Muscle of leg (tissue), 11 donors: Measurements from ENCODE around the gene C2CD2. TPM values are rescaled to one million over a fixed set of nuclear protein-coding genes. Genes with fewer than 3 reads are reported as not detected.

ENCODE experiments used
- DNase-seq: peaks from one replicate; pipeline ENCODE4 v3.0.0; 2013
- H3K27ac ChIP-seq: one replicate; pipeline ENCODE4 v1.5.1; 2013; ENCODE audit warnings: mild to moderate bottlenecking, low read length, control low read depth
- H3K27me3 ChIP-seq: one replicate; pipeline ENCODE4 v1.6.1; 2013; ENCODE audit warnings: low read length; ENCODE audit not compliant: control insufficient read depth, insufficient read depth
- H3K36me3 ChIP-seq: one replicate; pipeline ENCODE4 v1.6.1; 2013; ENCODE audit warnings: low read length; ENCODE audit not compliant: control insufficient read depth, insufficient read depth
- H3K4me1 ChIP-seq: one replicate; pipeline ENCODE4 v1.6.1; 2013; ENCODE audit warnings: low read length; ENCODE audit not compliant: control insufficient read depth, insufficient read depth
- H3K4me3 ChIP-seq: one replicate; pipeline ENCODE4 v1.5.1; 2013; ENCODE audit warnings: low read length, control low read depth
- H3K9me3 ChIP-seq: replicated peaks from 2 replicates; pipeline ENCODE4 v1.6.1; 2013; ENCODE audit warnings: low read depth, low read length; ENCODE audit not compliant: control insufficient read depth
- WGBS: methylation state at CpG from one replicate; pipeline ENCODE4 v1.1.5; 2013; ENCODE audit warnings: missing lambda C conversion rate; ENCODE audit not compliant: insufficient coverage; 5-methylcytosine and 5-hydroxymethylcytosine counted together
- polyA plus RNA-seq, 8 donors: library from polyadenylated mRNA; unstranded; fragments of 120-200 nt; gene quantifications; one replicate each; pipeline versions ENCODE4 v1.2.1 to v1.2.3, GENCODE V29; 2013; ENCODE audit warnings: inconsistent platforms in 1 of 8, low replicate concordance in 1 of 8; ENCODE audit not compliant: insufficient read length in 8 of 8, insufficient read depth in 1 of 8
- total RNA-seq: library from RNA; stranded (reverse); fragments of 120-200 nt; gene quantifications from one replicate; pipeline ENCODE4 v1.2.4, GENCODE V29; 2013

The C2CD2 gene
- total and polyA plus RNA-seq, 9 donors: 7.2 to 11.2 (median 8.9) TPM

GRCh38 chr21:41917531-41917930, 36.3 kb downstream of the C2CD2 start:
- no peaks in the 10 kb centered on the region for H3K27me3 ChIP-seq
- peaks cover 47% of the 10 kb centered on the region for H3K36me3 ChIP-seq
- DNase-seq: no peak
- 100% methylated on average over 3 of the region's 4 CpGs for WGBS
- H3K9me3 ChIP-seq: no peaks in the 10 kb centered on the region
- no peak overlapping the region for H3K4me3 ChIP-seq
- no peak overlapping the region for H3K27ac ChIP-seq
- no peaks in the 10 kb centered on the region for H3K4me1 ChIP-seq

- Histone ChIP-seq H3K27me3 (no peaks in the 10 kb centered on the region), H3K4me3 (no peak overlapping the region), H3K4me1 (no peaks in the 10 kb centered on the region), H3K36me3 (peaks cover 49% of the 10 kb centered on the region), H3K27ac (no peak overlapping the region), H3K9me3 (no peaks in the 10 kb centered on the region)
- DNase-seq: no peak
- WGBS: 60% methylated on average over 1 of the region's 3 CpGs
Measured at GRCh38 chr21:41916888-41917433, 36.9 kb downstream of the C2CD2 start.

GRCh38 chr21:41914965-41915364, 38.9 kb downstream of the C2CD2 start:
- DNase-seq: no peak
- peaks cover 55% of the 10 kb centered on the region for H3K36me3 ChIP-seq
- WGBS: 78% methylated on average over 6 of the region's 6 CpGs
- no peaks in the 10 kb centered on the region for H3K27me3 ChIP-seq
- no peak overlapping the region for H3K4me3 ChIP-seq
- no peak overlapping the region for H3K27ac ChIP-seq
- H3K9me3 ChIP-seq: no peaks in the 10 kb centered on the region
- H3K4me1 ChIP-seq: no peaks in the 10 kb centered on the region

- no peaks in the 10 kb centered on the region for H3K4me1 ChIP-seq
- H3K9me3 ChIP-seq: no peaks in the 10 kb centered on the region
- no peak for DNase-seq
- H3K27me3 ChIP-seq: no peaks in the 10 kb centered on the region
- WGBS: 93% methylated on average over 11 of the region's 12 CpGs
- H3K36me3 ChIP-seq: peaks cover 55% of the 10 kb centered on the region
- H3K27ac ChIP-seq: no peak overlapping the region
- no peak overlapping the region for H3K4me3 ChIP-seq
Measured at GRCh38 chr21:41914358-41914757, 39.5 kb downstream of the C2CD2 start.

- 88% methylated on average over 4 of the region's 9 CpGs for WGBS
- no peak for DNase-seq
- H3K36me3 ChIP-seq: peaks cover 51% of the 10 kb centered on the region
- H3K27ac ChIP-seq: no peak overlapping the region
- H3K27me3 ChIP-seq: no peaks in the 10 kb centered on the region
- H3K9me3 ChIP-seq: no peaks in the 10 kb centered on the region
- H3K4me1 ChIP-seq: no peaks in the 10 kb centered on the region
- H3K4me3 ChIP-seq: no peak overlapping the region
Measured at GRCh38 chr21:41913230-41913629, 40.6 kb downstream of the C2CD2 start.

GRCh38 chr21:41908829-41909228, 45.0 kb downstream of the C2CD2 start:
- no CpG with 5 or more reads among the region's 3 CpGs for WGBS
- Histone ChIP-seq H3K27ac (no peak overlapping the region), H3K27me3 (no peaks in the 10 kb centered on the region), H3K9me3 (no peaks in the 10 kb centered on the region), H3K36me3 (peaks cover 45% of the 10 kb centered on the region), H3K4me1 (no peaks in the 10 kb centered on the region), H3K4me3 (no peak overlapping the region)
- DNase-seq: no peak

- H3K27ac ChIP-seq: no peak overlapping the region
- H3K9me3 ChIP-seq: no peaks in the 10 kb centered on the region
- no peaks in the 10 kb centered on the region for H3K27me3 ChIP-seq
- 86% methylated on average over 35 of the region's 36 CpGs for WGBS
- no peak overlapping the region for H3K4me3 ChIP-seq
- no peaks in the 10 kb centered on the region for H3K4me1 ChIP-seq
- H3K36me3 ChIP-seq: peaks cover 48% of the 10 kb centered on the region
- no peak for DNase-seq
Measured at GRCh38 chr21:41907496-41908258, 46.1 kb downstream of the C2CD2 start.

GRCh38 chr21:41906770-41907169, 47.0 kb downstream of the C2CD2 start:
- H3K9me3 ChIP-seq: no peaks in the 10 kb centered on the region
- no peak overlapping the region for H3K27ac ChIP-seq
- DNase-seq: no peak
- H3K36me3 ChIP-seq: peaks cover 50% of the 10 kb centered on the region
- no peak overlapping the region for H3K4me3 ChIP-seq
- no peaks in the 10 kb centered on the region for H3K27me3 ChIP-seq
- 77% methylated on average over 9 of the region's 14 CpGs for WGBS
- no peaks in the 10 kb centered on the region for H3K4me1 ChIP-seq

GRCh38 chr21:41903559-41904351, 50.1 kb downstream of the C2CD2 start:
- 80% methylated on average over 16 of the region's 23 CpGs for WGBS
- H3K4me1 ChIP-seq: no peaks in the 10 kb centered on the region
- no peak overlapping the region for H3K4me3 ChIP-seq

GRCh38 chr21:41902946-41903345, 50.9 kb downstream of the C2CD2 start:
- Histone ChIP-seq H3K27ac (no peak overlapping the region), H3K4me3 (no peak overlapping the region), H3K36me3 (peaks cover 57% of the 10 kb centered on the region), H3K27me3 (no peaks in the 10 kb centered on the region), H3K4me1 (no peaks in the 10 kb centered on the region), H3K9me3 (no peaks in the 10 kb centered on the region)
- WGBS: 90% methylated on average over 3 of the region's 8 CpGs
- no peak for DNase-seq

More at GRCh38 chr21:41903559-41904351, 50.1 kb downstream of the C2CD2 start:
- Histone ChIP-seq H3K27me3 (no peaks in the 10 kb centered on the region), H3K27ac (no peak overlapping the region), H3K36me3 (peaks cover 56% of the 10 kb centered on the region), H3K9me3 (no peaks in the 10 kb centered on the region)
- DNase-seq: no peak
